GM12878 (cell line): ENCODE measurements around the gene GYS2. TPM values are rescaled to one million over a fixed set of nuclear protein-coding genes. Genes with fewer than 3 reads are reported as not detected.
"Not testable (repeated sequence)": the region's sequence is repeated elsewhere in the genome, so short reads cannot be mapped to it uniquely, and the experiment has no call there.

Experiments
- ATAC-seq: fragments of 200-7000 bp; cut with Tn5 transposase; 3 replicates; pipeline ENCODE4 v1.9.1; 2020; ENCODE audit warnings: mild to moderate bottlenecking, moderate library complexity
- BruUV-seq: library from RNA; stranded (reverse); fragments of 400-500 nt; replicated peaks from 2 replicates; lab custom pipeline; 2021; lab: Mats Ljungman, UMichigan
- CTCF ChIA-PET: fragments of 300-600 bp; sonication (Branson Sonifier 250); formaldehyde crosslinking; extraction: SDS; loops from one replicate; lab custom pipeline; 2021; ENCODE audit warnings: inconsistent platforms; lab: Yijun Ruan, JAX
- POLR2A ChIA-PET: fragments of 350-600 bp; formaldehyde crosslinking; extraction: SDS; loops from one replicate; lab custom pipeline; 2021; ENCODE audit warnings: inconsistent platforms; lab: Charles Lee
- RAD21 ChIA-PET: fragments of 300-600 bp; sonication (Branson Sonifier 250); formaldehyde crosslinking; loops from one replicate; lab custom pipeline; 2023; ENCODE audit warnings: antibody characterized with exemption; ENCODE audit not compliant: unreplicated experiment; lab: Charles Lee
- SMC1A ChIA-PET: fragments of 300-600 bp; sonication (Branson Sonifier 250); formaldehyde crosslinking; loops from one replicate; lab custom pipeline; 2023; ENCODE audit not compliant: unreplicated experiment, uncharacterized antibody; lab: Charles Lee
- DNase-seq: peaks from one replicate; pipeline ENCODE4 v3.0.0-alpha.2; 2011; ENCODE audit warnings: low read depth, low spot score
- FAIRE-seq: peaks from 3 replicates; lab custom pipeline; 2011; peaks lifted over from hg19 to GRCh38; lab: Jason Lieb, UNC
- H2AFZ ChIP-seq: 2 replicates; pipeline ENCODE4 v1.6.0; 2011; ENCODE audit warnings: low read depth, low read length, control low read depth; ENCODE audit not compliant: control insufficient read depth
- H3K27ac ChIP-seq: 2 replicates; pipeline ENCODE4 v1.5.1; 2011; ENCODE audit warnings: control low read depth; ENCODE audit not compliant: control insufficient read depth, insufficient read depth
- H3K27me3 ChIP-seq, 2 experiments: replicated peaks in 1 of 2; 2 replicates each; pipeline versions ENCODE4 v1.6.0 to v1.6.1; 2011; ENCODE audit warnings: low read length in 1 of 2; ENCODE audit not compliant: control insufficient read depth in 2 of 2, insufficient read depth in 2 of 2
- H3K36me3 ChIP-seq, 2 experiments: 2 replicates each; pipeline ENCODE4 v1.5.1; 2011; ENCODE audit warnings: low read length in 1 of 2; ENCODE audit not compliant: control insufficient read depth in 2 of 2, insufficient read depth in 2 of 2
- H3K4me1 ChIP-seq: 2 replicates; pipeline ENCODE4 v1.6.1; 2011; ENCODE audit warnings: mild to moderate bottlenecking, low read length, moderate library complexity, mixed read lengths; ENCODE audit not compliant: control insufficient read depth, insufficient read depth
- H3K4me2 ChIP-seq: 2 replicates; pipeline ENCODE4 v1.6.0; 2011; ENCODE audit warnings: control low read depth; ENCODE audit not compliant: control insufficient read depth, insufficient read depth
- H3K4me3 ChIP-seq: fragments of 200-600 bp; sonication (generic); 2 replicates; pipeline ENCODE4 v1.5.1; 2016
- H3K79me2 ChIP-seq: 2 replicates; pipeline ENCODE4 v1.6.0; 2011; ENCODE audit warnings: low read length; ENCODE audit not compliant: control insufficient read depth, insufficient read depth
- H3K9ac ChIP-seq: 2 replicates; pipeline ENCODE4 v1.8.0; 2011; ENCODE audit warnings: low read length, control low read depth, mixed read lengths; ENCODE audit not compliant: control insufficient read depth, insufficient read depth
- H3K9me3 ChIP-seq: replicated peaks from 3 replicates; pipeline ENCODE4 v1.5.1; 2011; ENCODE audit warnings: mild to moderate bottlenecking, low read length; ENCODE audit not compliant: control insufficient read depth, insufficient read depth
- H4K20me1 ChIP-seq: 2 replicates; pipeline ENCODE4 v1.6.0; 2011; ENCODE audit not compliant: control insufficient read depth, insufficient read depth
- ASH2L ChIP-seq: fragments of 300-600, 200-600 bp; sonication (generic); IDR thresholded peaks from 2 replicates; pipeline ENCODE4 v1.6.1; 2017; ENCODE audit warnings: low read depth, mild to moderate bottlenecking, borderline replicate concordance
- MTA2 ChIP-seq: fragments of 450-650 bp; IDR thresholded peaks from 2 replicates; pipeline ENCODE4 v1.6.1; 2016; ENCODE audit warnings: low read depth, mild to moderate bottlenecking, moderate library complexity
- NFYA ChIP-seq: IDR thresholded peaks from 2 replicates; pipeline ENCODE4 v1.6.1; 2011; ENCODE audit warnings: low read depth, mild to moderate bottlenecking, low read length, improper control_type of control experiment, borderline replicate concordance
- SREBF1 ChIP-seq: IDR thresholded peaks from 2 replicates; pipeline ENCODE4 v1.6.1; 2012; ENCODE audit warnings: mild to moderate bottlenecking, low read length
- WGBS: methylation state at CpG from one replicate; pipeline ENCODE4 v1.1.6; 2016; ENCODE audit warnings: low lambda C conversion rate; ENCODE audit not compliant: insufficient replicate concordance, insufficient coverage; ENCODE audit errors: missing lambda C conversion rate; 5-methylcytosine and 5-hydroxymethylcytosine counted together
- in situ Hi-C: fragments of 300-500 bp; cut with MboI; formaldehyde crosslinking; loops from 9 replicates; pipeline ENCODE4 v1.14.3; 2018; ENCODE audit warnings: mixed read lengths
- intact Hi-C: fragments of 100-400 bp; cut with micrococcal nuclease; formaldehyde crosslinking; loops from one replicate; pipeline ENCODE4 v1.14.2; 2022; ENCODE audit not compliant: unreplicated experiment
- polyA plus RNA-seq, 11 experiments: library from polyadenylated mRNA; depleted of rRNA in 4 of 11; unstranded in 6 of 11; stranded (reverse) in 5 of 11; fragments of >200 nt; fragmentation: Nextera tagmentation in 4 of 11; fragmentation: Illumina TruSeq in 1 of 11; extraction: Ambion mirVana in 4 of 11; extraction: Trizol in 1 of 11; gene quantifications; 1 replicate in 1 of 11; 2 replicates in 10 of 11; pipeline versions ENCODE4 v1.2.1 to v1.2.3, GENCODE V29; 2011 to 2016; ENCODE audit warnings: inconsistent platforms in 2 of 11, missing spikeins in 2 of 11, low read depth in 1 of 11
- total RNA-seq, 4 experiments: library from RNA; depleted of rRNA in 3 of 4; stranded (reverse); fragments of >200 nt in 3 of 4; fragmentation: Illumina TruSeq in 1 of 4; extraction: Trizol in 1 of 4; gene quantifications; 2 replicates each; pipeline versions ENCODE4 v1.2.1 to v1.2.3, GENCODE V29; 2013 to 2021
- TF ChIP-seq, protein P1 (sequence below): fragments of 450-650 bp; IDR thresholded peaks from 2 replicates; pipeline ENCODE4 v1.6.1; 2017; ENCODE audit warnings: mild to moderate bottlenecking, moderate library complexity

GYS2 gene
- total and polyA plus RNA-seq, 10 of the 15 experiments (the other 5 are each of a cell fraction or from before 2014, with no cell fraction given): not detected

DNA sequence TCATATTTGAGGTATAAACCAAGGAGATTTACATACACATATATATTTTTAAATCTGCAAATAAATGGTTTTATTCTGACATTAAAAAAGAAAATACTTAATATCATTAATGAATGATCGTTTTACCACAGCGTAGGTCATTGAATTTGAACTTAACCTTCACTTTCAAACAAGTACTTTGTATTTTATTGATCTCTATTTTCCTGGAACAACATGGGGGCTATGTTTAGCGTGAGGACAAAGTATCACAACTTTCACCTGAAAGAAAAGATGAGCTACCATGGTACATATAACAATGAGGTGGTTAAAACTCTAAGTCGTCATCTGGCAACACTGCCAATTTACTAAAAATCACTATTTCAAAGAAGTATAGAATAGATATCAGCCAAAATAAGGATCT lies 6.0 kb downstream of the GYS2 start:
- POLR2A ChIA-PET: no interaction called here
- intact Hi-C loops: no loop called here
- 46% methylated on average over 4 of the region's 4 CpGs for WGBS

DNA sequence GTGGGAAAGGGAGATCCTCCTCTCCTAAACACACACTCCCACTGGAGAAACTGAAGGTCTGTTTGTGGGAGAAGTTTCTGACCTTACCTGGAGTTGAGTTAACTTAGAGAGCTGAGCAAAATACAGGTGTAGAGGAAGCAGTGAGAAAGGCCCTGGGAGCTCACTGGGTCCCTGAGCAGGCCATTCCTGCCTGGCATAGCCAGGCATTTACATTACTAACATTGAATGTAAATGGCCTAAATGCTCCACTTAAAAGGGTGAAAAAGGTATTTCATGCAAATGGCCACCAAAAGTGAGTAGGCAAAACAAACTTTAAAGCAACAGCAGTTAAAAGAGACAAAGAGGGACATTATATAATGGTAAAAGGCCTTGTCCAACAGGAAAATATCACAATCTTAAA lies 9.3 kb downstream of the GYS2 start:
- H2AFZ ChIP-seq, H3K27me3 ChIP-seq, ATAC-seq, RAD21 ChIA-PET, H3K79me2 ChIP-seq, H3K4me1 ChIP-seq, in situ Hi-C loops, SMC1A ChIA-PET, BruUV-seq, H3K36me3 ChIP-seq, H3K4me3 ChIP-seq, H3K9ac ChIP-seq, FAIRE-seq, H3K27ac ChIP-seq, H3K4me2 ChIP-seq, H4K20me1 ChIP-seq, DNase-seq, POLR2A ChIA-PET, H3K9me3 ChIP-seq, intact Hi-C loops, CTCF ChIA-PET: not testable (repeated sequence)

More for the DNA sequence above, 6.0 kb downstream of the GYS2 start:
- Histone ChIP-seq H3K27me3 (no peaks in the 10 kb centered on the region), H3K79me2 (no peaks in the 10 kb centered on the region), H4K20me1 (no peaks in the 10 kb centered on the region), H3K9ac (no peak overlapping the region), H2AFZ (no peak overlapping the region), H3K9me3 (no peaks in the 10 kb centered on the region), H3K4me3 (no peak overlapping the region), H3K4me1 (0 out of 2 replicates have a peak, but pooled peaks cover 3% of the 10 kb centered on the region), H3K36me3 (no peaks in the 10 kb centered on the region), H3K27ac (no peak overlapping the region), H3K4me2 (no peak overlapping the region)
- ChIA-PET RAD21 (no interaction called here), CTCF (interaction anchor here (3.1 kb wide), 1 partner anchor 82 kb away, joined by 11 read pairs; no protein-coding TSS in a partner anchor), SMC1A (interaction anchor here (1.1 kb wide), 1 partner anchor 60 kb away, joined by 3 read pairs; no protein-coding TSS in a partner anchor)
- TF ChIP-seq MTA2 (no peak), NFYA (no peak), SREBF1 (no peak), ASH2L (no peak)
- TF ChIP-seq, protein P1, sequence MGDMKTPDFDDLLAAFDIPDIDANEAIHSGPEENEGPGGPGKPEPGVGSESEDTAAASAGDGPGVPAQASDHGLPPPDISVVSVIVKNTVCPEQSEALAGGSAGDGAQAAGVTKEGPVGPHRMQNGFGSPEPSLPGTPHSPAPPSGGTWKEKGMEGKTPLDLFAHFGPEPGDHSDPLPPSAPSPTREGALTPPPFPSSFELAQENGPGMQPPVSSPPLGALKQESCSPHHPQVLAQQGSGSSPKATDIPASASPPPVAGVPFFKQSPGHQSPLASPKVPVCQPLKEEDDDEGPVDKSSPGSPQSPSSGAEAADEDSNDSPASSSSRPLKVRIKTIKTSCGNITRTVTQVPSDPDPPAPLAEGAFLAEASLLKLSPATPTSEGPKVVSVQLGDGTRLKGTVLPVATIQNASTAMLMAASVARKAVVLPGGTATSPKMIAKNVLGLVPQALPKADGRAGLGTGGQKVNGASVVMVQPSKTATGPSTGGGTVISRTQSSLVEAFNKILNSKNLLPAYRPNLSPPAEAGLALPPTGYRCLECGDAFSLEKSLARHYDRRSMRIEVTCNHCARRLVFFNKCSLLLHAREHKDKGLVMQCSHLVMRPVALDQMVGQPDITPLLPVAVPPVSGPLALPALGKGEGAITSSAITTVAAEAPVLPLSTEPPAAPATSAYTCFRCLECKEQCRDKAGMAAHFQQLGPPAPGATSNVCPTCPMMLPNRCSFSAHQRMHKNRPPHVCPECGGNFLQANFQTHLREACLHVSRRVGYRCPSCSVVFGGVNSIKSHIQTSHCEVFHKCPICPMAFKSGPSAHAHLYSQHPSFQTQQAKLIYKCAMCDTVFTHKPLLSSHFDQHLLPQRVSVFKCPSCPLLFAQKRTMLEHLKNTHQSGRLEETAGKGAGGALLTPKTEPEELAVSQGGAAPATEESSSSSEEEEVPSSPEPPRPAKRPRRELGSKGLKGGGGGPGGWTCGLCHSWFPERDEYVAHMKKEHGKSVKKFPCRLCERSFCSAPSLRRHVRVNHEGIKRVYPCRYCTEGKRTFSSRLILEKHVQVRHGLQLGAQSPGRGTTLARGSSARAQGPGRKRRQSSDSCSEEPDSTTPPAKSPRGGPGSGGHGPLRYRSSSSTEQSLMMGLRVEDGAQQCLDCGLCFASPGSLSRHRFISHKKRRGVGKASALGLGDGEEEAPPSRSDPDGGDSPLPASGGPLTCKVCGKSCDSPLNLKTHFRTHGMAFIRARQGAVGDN: no peak
- no peak for ATAC-seq
- no peak for DNase-seq
- in situ Hi-C loops: no loop called here
- no TSS peak for BruUV-seq
- FAIRE-seq: no peak
